T follicular helper cell (primary cell): ENCODE data around the gene PARS2.
"Not testable (repeated sequence)": the region's sequence is repeated elsewhere in the genome, so short reads cannot be mapped to it uniquely, and the experiment has no call there.

Experiments used
- DNase-seq: peaks from one replicate; pipeline ENCODE4 v3.0.0-alpha.2; 2020; ENCODE audit warnings: low read depth

PARS2 gene

DNA sequence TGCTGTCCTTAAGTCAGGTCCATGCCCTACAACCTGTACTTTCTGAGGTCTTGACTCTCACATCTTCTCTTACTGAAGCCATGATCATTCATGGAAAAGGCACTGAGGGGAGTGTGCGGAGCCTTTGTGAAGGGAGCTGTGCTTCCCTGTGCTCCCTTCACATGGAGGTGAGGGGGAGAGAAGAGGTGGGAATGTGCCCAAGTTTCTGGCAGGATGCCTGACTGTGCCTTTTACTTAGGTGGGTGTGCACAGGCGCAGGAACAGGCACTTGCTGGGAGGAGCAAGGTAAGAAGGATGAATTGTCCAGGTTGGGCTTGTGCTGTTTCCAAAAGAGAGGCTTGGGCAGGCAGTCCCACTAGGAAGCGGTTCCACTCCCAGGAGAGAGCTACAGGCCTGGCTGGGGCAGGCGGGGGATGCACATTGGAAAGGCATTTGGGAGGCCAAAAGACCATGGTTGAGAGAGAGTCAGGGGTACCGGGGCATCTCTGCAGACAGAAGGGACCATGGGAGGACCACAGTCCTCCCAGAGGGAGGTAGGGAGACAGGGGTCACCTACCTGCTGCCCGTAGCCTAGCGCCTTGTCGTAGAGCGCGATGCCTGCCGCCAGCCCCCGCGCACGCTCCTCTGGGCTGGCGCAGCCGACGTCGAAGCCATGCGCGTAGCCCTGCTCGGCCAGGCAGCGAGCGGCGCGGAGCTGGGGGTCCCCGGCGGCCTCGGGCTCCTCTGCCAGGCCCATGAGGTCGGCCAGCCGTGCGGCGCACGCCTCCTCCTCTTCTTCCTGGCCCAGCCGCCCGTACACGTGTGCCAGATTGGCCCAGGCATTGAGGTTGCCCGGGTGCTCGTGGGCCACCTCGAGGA is 35.9 kb upstream of the PARS2 start:
- no peak for DNase-seq

DNA sequence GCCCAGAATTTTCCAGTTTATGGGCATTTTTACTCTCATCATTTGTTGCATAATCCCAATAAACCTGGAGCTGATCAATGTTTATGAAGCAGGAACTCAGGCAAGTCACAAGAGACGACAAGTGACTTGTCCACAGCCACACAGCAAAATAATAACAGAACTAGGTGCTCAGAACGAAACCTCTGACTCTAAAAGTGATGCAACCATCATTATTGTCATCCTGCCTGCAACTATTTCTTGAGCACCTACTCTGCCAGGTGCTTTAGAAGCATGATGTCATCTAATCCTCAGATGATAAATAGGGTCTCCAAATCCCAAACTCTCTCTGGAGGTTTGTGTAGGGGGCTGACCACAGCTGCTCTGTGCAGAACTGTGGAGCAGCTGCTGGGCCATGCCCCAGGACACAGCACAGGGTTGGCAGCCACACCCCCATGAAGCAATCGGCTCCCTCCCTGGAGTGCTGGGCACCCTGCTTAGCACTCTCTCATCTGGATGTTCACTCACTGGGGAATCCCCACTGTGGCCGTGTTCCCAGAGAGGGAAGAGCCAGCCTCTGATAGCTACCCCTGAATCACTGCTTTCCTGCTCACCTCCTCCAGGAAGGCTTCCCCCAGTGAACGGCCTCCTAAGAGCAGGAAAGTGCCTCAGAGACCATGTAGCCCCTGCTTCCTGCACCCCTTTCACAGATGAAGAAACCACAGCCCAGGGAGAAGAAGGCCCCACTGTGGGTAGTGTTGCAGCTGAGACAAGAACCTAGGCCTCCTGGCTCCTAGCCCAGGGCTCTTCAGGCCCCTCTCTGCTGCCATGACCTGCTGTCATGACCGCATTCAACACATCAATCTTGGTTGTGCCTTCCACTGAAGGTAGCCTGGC is 34.7 kb upstream of the PARS2 start:
- no peak for DNase-seq

DNA sequence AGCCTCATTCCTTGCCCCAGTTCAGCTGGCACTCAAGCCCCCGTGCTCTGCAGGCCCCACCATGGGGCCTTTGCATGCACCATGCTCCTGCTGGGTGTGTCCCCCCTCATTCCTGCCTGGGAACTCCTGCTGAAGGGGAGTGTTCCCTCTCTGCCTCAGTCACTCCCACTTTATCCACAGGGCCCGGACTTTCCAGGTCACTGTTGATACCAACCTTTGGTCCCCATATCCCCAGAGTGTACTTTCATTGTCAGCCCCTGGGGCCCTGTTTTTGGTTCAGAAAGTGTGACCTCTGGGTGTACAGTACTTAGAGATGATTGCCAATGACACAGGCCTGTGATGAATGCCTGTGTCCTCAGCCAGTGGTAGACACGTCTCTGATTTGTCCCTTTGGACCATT is 33.9 kb upstream of the PARS2 start:
- no peak for DNase-seq

DNA sequence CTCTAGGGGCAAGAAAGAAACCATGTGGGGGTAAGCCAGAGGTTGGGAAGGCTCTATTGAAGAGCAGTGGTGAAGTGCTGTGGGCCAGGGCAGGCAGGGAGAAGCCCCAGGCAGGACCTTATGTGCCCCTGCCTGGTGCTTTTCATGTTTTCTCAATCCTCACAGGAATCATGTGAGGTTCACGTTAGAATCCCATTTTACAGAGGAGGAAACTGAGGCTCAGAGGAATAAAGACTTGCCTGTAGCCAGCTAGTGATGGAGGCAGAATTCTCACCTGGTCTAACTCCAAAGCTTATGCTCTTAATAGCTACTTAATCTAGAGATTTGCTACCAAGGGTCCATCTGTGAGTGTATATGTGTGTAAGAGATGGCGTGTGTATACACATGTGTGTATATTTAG is 32.6 kb upstream of the PARS2 start:
- DNase-seq, result no peak

DNA sequence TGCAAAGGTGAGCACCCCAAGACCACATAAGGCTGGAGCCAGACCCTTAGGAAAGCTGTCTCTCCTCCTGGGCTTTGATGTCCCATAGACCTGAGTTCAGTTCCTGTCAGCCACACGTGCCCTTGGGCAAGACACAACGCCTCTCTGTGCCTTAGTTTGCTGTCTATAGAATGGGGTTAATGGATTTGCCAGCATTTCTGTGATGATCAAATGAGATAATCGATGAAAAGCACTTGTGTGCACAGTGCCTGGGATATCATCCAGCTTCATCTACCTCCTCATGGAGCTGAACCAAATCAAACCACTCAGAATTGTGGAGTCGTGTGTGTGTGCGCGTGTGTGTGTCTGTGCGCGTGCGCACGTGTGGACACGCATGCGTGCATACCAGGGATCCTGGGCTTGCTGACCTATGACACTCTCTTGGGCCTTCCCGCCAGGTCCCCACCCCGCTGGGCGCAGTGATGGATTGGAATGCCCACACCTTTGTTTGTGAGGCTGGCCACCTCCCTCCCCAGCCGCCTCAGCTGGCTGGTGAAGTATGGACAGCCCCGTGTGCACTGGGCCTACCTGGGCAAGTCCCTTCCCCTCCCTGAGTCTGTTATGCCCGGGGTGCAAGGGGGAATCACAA is 31.6 kb upstream of the PARS2 start:
- DNase-seq, result no peak

DNA sequence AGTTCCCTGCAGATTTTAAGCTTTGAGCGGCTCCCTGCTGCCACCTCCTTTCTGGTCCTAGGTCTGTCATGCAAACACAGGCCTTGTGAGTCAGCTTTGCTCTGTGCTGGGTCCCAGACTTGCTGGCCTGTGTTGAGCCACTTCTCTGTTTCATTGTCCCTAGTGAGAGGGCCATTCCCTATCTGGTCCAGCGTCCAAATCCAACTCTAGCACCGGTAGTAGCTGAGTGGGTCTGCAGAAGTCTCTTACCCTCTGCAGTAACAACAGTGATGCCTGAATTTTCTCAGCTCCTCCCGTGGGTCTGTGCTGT is 31.0 kb upstream of the PARS2 start:
- no peak for DNase-seq

DNA sequence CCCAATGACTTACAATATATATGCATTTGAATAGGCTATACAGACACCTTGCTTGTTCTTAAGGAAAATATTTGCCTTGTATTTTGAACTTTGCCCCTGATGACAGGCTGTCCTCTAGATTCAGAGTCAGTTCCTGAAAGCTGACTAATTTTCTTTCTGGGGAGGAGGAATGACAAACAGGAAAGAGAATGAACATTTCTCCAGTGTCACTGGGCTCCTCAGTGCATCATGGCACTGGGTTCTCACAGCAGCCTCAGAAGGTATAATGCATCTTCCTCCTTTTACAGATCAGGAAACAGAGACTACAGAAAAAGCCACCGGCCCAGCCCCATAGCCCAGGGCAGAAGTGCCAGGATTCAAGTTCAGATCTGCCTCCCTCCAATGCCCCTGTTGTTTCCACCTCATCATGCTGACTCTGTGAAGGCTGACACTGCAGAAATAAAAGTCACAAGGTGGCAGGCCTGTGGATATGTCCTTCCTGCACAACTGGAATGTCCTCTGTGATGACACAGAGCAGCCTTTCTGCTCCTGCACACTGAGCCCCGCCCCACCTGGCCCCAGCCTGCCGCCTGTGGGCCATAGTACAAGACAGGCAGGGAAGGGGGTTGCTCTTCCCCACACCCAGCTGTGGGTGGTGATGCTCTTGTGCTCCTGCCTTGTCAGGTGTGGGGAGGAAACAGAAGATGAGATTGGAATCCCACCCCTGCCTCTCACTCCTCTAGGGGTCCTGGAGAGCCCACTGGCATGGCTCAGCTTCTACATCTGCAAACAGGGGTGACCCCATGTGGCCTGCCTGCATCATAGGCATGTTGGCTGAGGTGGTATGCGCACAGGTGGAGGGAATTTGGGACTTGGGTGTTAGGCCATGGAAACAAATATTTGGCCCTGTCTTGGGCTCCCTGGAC is 30.4 kb upstream of the PARS2 start:
- no peak for DNase-seq

DNA sequence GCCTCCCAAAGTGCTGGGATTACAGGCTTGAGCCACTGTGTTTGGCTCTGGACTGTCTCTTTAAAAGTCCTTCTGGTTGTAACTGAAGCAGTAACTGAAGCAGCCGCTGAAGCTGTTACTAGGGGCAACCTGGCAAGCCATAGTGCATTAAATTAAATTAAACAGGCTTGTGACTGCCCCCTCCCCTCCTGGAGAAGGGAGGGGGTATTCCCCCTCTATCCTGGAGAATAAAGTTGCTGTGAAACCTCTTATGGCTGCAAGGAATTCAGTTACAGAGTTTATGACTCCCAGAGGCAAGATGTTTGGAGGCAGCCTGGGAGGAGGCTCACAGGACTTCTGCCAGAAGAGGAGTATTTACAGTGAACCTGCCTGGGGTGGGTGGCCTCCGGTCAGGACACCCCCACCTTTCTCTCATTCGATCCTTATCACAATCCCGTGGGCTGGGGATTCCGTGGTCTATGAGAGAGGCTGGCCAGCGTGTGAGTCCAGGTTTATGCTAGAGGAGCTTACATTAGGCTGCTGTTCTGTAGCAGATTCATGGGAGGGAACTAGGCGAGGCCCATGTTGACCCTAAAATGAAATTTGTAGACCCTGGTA is 28.5 kb upstream of the PARS2 start:
- no peak for DNase-seq

DNA sequence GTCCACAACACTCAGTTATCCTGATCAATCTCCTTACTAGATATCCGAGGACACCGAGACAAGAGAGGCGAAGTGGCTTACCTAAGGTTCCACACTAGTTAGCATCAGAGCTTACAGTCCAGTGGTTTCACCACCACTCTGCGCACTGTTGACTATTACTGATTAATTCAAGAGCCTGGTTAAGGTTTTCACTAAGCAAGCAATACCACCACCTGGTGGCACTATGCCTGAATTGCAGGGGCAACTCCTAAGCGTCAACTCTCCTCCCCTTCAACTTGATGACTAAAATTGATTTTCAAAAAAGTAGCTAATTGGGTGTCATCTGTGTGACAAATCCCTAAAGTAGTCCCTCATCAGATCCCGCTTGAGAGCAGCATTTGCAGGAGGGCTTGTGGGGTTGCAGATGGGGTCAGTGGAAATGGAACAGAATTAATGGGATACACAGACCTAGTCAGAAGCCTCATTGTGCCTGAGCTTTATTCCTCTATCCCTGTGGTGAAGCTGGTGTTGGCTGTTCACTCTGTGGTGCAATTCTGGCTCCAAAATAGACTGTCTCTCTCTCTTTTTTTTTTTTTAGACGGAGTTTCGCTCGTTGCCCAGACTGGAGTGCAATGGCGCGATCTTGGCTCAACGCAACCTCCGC is 27.7 kb upstream of the PARS2 start:
- no peak for DNase-seq

DNA sequence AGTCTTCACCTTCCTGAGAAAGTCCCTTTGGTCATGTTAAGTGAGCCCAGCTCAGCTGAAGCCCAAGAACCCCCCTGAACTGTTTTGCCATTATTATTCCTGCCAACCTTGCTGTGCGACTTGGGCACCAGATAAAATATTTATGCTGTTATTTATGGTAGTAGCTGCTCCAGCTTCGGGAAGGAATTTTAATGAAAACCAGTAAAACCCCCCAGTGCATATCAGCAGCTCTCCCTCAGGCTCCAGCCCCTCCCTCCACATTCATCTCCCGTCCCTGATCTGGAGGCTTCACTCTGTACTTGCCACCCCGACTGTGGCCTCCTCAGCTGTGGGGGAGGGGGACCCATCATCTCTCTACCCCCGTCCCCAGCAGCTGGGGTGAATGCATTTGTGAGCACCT is 24.1 kb upstream of the PARS2 start:
- DNase-seq, result no peak

DNA sequence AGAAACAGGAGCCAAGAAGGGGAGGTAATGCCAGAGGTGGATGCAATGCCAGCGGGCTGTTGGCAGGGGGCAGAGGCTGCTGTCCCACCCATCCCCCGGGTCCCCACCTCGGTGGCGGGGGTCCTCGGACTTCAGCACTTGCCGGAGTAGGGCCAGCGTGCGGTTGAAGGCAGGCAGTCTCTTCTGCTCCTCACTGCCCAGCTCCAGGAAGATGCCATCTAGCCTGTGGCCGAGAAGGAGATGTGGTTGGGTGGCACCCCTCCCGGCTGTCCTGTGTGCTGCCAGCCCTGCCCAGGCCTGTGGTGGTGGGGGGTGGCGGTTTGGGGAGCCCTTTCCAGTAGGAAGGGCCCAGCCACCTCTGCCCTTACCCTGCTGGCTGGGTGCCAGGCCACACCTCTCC is 23.3 kb upstream of the PARS2 start:
- DNase-seq, result no peak

DNA sequence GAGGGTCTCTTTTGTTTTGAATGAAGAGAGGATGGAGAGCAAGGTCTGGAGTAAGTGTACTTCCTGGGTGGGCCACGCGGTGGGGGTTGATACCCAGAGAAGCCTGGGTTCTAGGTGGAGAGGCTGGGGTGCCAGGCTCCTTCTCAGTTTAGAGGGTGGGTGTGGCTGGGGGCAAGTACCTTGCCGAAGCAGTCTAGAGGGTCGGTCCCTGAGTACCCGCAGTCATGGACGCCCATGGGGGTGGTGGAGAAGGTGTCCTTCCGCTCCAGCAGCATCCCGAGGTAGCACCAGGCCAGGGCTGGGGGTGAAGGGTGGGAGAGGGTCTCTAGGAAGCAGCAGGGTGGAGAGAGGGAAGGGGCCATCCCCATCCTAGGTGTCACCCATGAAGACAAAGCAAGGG is 22.5 kb upstream of the PARS2 start:
- no peak for DNase-seq

DNA sequence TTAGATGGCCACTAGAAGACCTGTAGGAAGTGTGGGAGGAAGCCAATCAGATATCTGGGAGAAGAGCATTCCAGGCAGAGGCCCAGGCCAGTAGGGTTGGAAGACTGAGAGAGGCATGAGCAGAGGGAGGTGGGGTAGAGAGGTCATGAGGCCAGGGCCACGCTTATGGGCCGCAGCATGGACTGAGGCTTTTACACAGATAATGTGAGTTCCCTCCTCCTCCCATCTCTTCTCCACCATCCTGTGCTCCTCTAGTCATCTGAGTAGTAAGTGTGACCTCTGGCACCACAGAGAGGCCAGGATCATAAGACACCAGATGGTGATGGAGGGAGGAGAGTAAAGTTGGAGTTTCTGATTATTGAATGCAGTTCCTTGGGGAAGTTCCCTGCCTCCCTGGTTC is 19.7 kb upstream of the PARS2 start:
- DNase-seq, result no peak

DNA sequence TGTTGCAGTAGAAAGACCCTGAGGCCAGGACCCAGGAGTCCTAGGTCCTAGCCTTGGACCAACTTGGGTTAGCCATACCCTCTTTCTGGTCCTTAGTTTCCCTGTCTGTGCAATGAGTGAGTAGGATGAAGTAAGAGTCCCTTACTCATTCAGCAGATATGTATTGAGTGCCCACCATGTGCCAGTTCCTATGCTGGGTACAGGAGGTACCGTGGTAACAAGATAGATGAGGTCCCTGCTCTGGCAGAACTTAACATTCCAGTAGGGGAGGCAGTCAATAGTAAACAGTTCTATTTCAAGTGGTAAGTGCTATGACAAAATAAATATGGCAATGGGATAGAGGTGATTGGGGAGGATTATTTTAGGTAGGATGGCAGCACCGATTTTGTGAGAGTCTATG is 18.3 kb upstream of the PARS2 start:
- no peak for DNase-seq

DNA sequence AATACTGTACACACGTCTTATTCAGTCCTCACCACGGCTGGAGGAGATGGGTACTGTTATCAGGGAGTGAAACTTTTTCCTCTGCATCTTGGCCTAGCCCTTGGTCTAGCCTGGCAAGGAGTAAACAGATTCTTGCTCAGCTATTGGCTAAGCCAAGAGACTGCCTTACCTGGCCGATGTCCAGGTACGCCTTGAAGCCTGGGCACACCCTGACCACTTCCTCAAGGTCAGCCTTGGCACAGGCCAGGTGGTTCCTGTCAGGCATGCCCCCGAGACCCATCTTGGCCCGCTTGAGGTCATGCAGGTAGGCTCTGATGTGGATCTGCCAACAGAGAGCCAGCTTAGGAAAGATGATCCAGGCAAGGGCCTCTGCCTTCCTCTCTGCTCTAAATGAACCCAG is 17.8 kb upstream of the PARS2 start:
- no peak for DNase-seq

DNA sequence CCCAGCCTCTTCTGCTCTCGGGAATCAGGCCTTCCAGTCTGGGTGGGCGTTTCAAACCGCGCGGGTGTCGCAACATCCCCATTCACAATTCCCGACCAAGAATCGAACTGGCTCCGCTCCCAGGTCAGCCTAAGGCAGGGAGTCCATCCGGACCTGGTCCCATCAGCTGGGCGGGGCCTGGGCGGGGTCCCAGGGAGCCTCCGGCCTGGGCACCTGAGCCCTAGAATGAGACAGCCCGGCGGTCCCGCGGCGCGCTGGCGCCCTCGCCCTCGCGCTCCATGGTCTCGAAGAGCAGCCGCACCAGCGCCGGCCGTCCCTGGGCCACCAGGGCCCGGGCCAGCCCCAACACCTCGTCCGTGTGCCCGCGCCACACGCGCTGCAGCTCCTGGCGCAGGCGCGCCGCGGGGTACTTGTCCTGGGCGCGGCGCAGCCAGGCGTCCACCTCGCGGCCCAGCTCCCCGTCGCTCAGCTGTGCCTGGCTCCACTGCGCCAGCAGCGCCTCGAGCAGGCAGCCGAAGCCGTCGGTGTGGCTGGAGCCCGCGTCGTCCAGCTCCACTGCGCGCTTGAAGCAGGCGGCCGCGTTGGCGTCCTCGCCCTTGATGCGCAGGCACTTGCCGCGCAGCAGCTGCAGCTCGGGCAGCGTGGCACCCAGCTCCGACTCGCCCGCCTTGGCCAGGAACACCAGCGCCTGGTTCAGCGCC is 16.9 kb upstream of the PARS2 start:
- DNase-seq, result no peak

DNA sequence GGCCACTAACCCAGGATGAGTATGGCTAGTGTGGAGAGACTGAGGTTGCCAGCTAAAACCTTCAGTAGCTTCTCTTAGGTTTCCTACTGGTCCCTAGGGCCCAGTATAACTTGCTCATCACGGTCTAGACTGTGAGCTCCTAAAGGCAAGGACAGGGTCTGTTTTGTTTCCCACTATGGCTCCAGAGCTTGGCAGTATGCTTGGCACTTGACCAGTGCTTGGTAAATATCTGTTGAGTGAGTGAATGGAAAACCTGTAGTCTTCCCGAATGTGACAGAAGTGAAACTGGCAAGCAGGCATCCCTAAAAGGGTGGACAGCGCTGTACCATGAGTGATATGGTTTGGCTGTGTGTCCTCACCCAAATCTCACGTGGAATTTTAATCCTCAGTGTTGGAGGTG is 13.1 kb upstream of the PARS2 start:
- DNase-seq, result no peak

DNA sequence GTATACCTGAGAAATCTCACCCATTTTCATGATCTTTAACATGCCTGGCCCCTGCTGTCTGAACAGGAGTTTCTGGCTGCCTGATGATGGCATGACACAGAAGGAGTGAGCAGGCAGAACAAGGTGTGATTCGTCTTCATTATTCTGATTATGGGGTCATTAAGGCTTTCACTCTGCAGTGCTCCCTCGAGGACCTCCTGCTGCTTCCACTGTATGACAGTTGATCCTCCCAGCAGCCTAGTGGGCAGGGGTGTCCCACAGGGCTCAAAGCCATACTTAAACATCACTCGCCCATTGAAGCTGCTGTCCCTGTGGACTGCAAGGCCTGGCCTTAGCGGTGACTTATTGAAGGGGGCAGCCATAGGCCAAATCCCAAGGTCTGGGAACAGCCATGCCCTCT is 12.7 kb upstream of the PARS2 start:
- DNase-seq, result no peak

DNA sequence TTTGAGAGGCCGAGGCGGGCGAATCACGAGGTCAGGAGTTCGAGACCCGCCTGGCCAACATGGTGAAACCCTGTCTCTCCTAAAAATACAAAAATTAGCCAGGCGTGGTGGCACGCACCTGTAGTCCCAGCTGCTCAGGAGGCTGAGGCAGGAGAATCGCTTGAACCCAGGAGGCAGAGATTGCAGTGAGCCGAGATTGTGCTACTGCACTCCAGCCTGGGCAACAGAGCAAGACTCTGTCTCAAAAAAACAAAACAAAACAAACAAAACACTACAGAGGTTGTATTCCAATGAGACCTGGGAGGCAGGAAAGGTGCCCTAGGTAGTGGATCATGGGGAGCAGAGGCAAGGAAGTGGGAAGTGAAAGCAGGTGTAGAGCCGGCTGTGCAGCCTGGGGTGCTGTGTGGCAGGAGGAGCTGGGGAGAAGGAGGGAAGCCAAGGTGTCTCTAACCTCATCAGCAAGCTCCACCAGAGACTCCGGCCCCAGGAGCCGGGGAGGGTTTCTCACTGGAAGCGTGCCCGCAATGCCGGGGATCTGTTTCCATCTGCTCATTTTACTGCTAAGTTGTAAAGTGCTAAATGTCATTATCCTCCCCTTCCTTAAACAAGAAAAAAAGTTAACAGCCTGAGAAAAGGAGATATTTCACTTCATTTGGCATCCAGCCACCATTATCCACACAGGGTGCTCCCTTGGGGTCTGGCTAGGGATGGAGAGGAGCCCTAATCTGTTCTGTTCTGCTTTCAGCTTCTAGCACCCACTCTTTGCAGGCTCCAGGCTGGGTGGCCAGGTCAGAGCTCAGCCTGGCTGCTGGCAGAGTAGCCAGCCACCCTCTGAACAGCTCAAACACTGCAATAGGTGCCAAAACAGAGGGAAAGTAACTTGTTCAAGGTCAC is 11.8 kb upstream of the PARS2 start:
- DNase-seq, result not testable (repeated sequence)
